ENCODE measurements around the gene CCS.
"Not testable (repeated sequence)": the region's sequence is repeated elsewhere in the genome, so short reads cannot be mapped to it uniquely, and the experiment has no call there.

The CCS gene

GRCh38 chr11:66585447-66585846 is 7.5 kb upstream of the CCS start:
- not testable (repeated sequence) for DNase-seq (ENCODE audit: low read depth); H3K4me3 ChIP-seq (ENCODE audit: low read depth, low read length)

- no peak overlapping the region for H3K4me3 ChIP-seq (ENCODE audit: low read depth, low read length)
- no peak for DNase-seq (ENCODE audit: low read depth)
Measured at GRCh38 chr11:66586136-66586535, 6.8 kb upstream of the CCS start.

GRCh38 chr11:66589315-66589714 is 3.7 kb upstream of the CCS start:
- not testable (repeated sequence) for H3K4me3 ChIP-seq (ENCODE audit: low read depth, low read length); DNase-seq (ENCODE audit: low read depth)

- no peak overlapping the region for H3K4me3 ChIP-seq (ENCODE audit: low read depth, low read length)
- no peak for DNase-seq (ENCODE audit: low read depth)
Measured at GRCh38 chr11:66589996-66590675, 2.8 kb upstream of the CCS start.

GRCh38 chr11:66591175-66591574 is 1.8 kb upstream of the CCS start:
- no peak for DNase-seq (ENCODE audit: low read depth)
- no peak overlapping the region for H3K4me3 ChIP-seq (ENCODE audit: low read depth, low read length)

GRCh38 chr11:66593303-66593635 is 284 bp downstream of the CCS start:
- DNase-seq (ENCODE audit: low read depth), result no peak
- peak overlapping the region; percentile 83 for H3K4me3 ChIP-seq (ENCODE audit: low read depth, low read length)

- H3K4me3 ChIP-seq (ENCODE audit: low read depth, low read length), result peak overlapping the region; percentile 83
- DNase-seq (ENCODE audit: low read depth), result no peak
Measured at GRCh38 chr11:66593650-66594049, 665 bp downstream of the CCS start.

GRCh38 chr11:66595245-66595904 is 2.4 kb downstream of the CCS start:
- no peak for DNase-seq (ENCODE audit: low read depth)
- no peak overlapping the region for H3K4me3 ChIP-seq (ENCODE audit: low read depth, low read length)

GRCh38 chr11:66598993-66599392 is 6.0 kb downstream of the CCS start:
- DNase-seq (ENCODE audit: low read depth), result no peak

GRCh38 chr11:66600219-66600618 is 7.2 kb downstream of the CCS start:
- DNase-seq (ENCODE audit: low read depth), result no peak
- H3K4me3 ChIP-seq (ENCODE audit: low read depth, low read length), result no peak overlapping the region

More at GRCh38 chr11:66598993-66599392, 6.0 kb downstream of the CCS start:
- H3K4me3 ChIP-seq (ENCODE audit: low read depth, low read length), result no peak overlapping the region

GRCh38 chr11:66600631-66601233 is 7.7 kb downstream of the CCS start:
- no peak for DNase-seq (ENCODE audit: low read depth)
- H3K4me3 ChIP-seq (ENCODE audit: low read depth, low read length), result no peak overlapping the region

GRCh38 chr11:66603072-66603471 is 10.1 kb downstream of the CCS start:
- H3K4me3 ChIP-seq (ENCODE audit: low read depth, low read length), result no peak overlapping the region
- DNase-seq (ENCODE audit: low read depth), result no peak

GRCh38 chr11:66604155-66604554 is 11.2 kb downstream of the CCS start:
- DNase-seq (ENCODE audit: low read depth), result no peak
- H3K4me3 ChIP-seq (ENCODE audit: low read depth, low read length), result no peak overlapping the region

- H3K4me3 ChIP-seq (ENCODE audit: low read depth, low read length); DNase-seq (ENCODE audit: low read depth): not testable (repeated sequence)
Measured at GRCh38 chr11:66606608-66607007, 13.6 kb downstream of the CCS start.

- peak; percentile 72 for DNase-seq (ENCODE audit: low read depth)
- H3K4me3 ChIP-seq (ENCODE audit: low read depth, low read length), result no peak overlapping the region
Measured at GRCh38 chr11:66607126-66607834, 14.3 kb downstream of the CCS start.

- no peak overlapping the region for H3K4me3 ChIP-seq (ENCODE audit: low read depth, low read length)
- no peak for DNase-seq (ENCODE audit: low read depth)
Measured at GRCh38 chr11:66609721-66610617, 17.0 kb downstream of the CCS start.

- no peak overlapping the region for H3K4me3 ChIP-seq (ENCODE audit: low read depth, low read length)
- DNase-seq (ENCODE audit: low read depth), result no peak
Measured at GRCh38 chr11:66612458-66612857, 19.5 kb downstream of the CCS start.

GRCh38 chr11:66614073-66614472 is 21.1 kb downstream of the CCS start:
- H3K4me3 ChIP-seq (ENCODE audit: low read depth, low read length), result no peak overlapping the region
- DNase-seq (ENCODE audit: low read depth), result no peak

GRCh38 chr11:66616379-66617154 is 23.6 kb downstream of the CCS start, which contains the start of gene RBM14:
Gene RBM14, plus strand, starts transcription at chr11:66616630. Its CDS starts 91 bp downstream, at chr11:66616721.
- H3K4me3 ChIP-seq (ENCODE audit: low read depth, low read length), result peak within 1 kb of the TSS; percentile 94
- DNase-seq (ENCODE audit: low read depth), result peak; percentile 97

Measured in skeletal muscle cell (primary cell).